AG04449 (cell line): ENCODE data around the gene KATNIP.

Experiments
- CTCF ChIA-PET: fragments of 350-600 bp; formaldehyde crosslinking; extraction: SDS; loops from one replicate; lab custom pipeline; 2021; ENCODE audit warnings: antibody characterized with exemption; lab: Yijun Ruan, JAX
- POLR2A ChIA-PET: fragments of 400-600, 350-600 bp; formaldehyde crosslinking; extraction: SDS; loops from one replicate; lab custom pipeline; 2020; ENCODE audit warnings: antibody characterized with exemption, inconsistent platforms; lab: Yijun Ruan, JAX
- DNase-seq: peaks from one replicate; pipeline ENCODE4 v3.0.0-alpha.2; 2010; ENCODE audit warnings: low read depth, low spot score
- H3K4me3 ChIP-seq: 2 replicates; pipeline ENCODE4 v1.5.1; 2011; ENCODE audit warnings: low read depth, mild to moderate bottlenecking, control low read depth, low read length
- CTCF ChIP-seq: IDR thresholded peaks from one replicate; pipeline ENCODE4 v1.5.1; 2011; ENCODE audit warnings: mild to moderate bottlenecking, moderate library complexity, low read length, control low read depth, inconsistent platforms; ENCODE audit not compliant: insufficient read depth; ENCODE audit errors: missing control alignments

KATNIP gene

GRCh38 chr16:27598931-27599565 lies 49.1 kb downstream of the KATNIP start:
- DNase-seq = no peak
- H3K4me3 ChIP-seq = no peak overlapping the region
- ChIA-PET POLR2A (no interaction called here), CTCF (no interaction called here)
- no peak for TF ChIP-seq CTCF

GRCh38 chr16:27599606-27600005 lies 49.7 kb downstream of the KATNIP start:
- no peak for DNase-seq
- no peak overlapping the region for H3K4me3 ChIP-seq
- TF ChIP-seq CTCF = no peak
- ChIA-PET POLR2A (no interaction called here), CTCF (no interaction called here)
